HEK293 (cell line): Measurements from ENCODE around the gene CHD2.

ENCODE experiments used
- CTCF ChIA-PET: fragments of 350-600 bp; formaldehyde crosslinking; extraction: SDS; loops from one replicate; lab custom pipeline; 2021; ENCODE audit warnings: antibody characterized with exemption; lab: Yijun Ruan, JAX
- POLR2A ChIA-PET: fragments of 300-600 bp; formaldehyde crosslinking; extraction: SDS; loops from one replicate; lab custom pipeline; 2020; ENCODE audit warnings: antibody characterized with exemption, inconsistent platforms; lab: Yijun Ruan, JAX
- H3K27ac ChIP-seq: fragments of 200-500 bp; sonication (Bioruptor generic); 2 replicates; pipeline ENCODE4 v1.5.1; 2014; ENCODE audit warnings: low read depth, low read length, control low read depth, inconsistent platforms; ENCODE audit errors: extremely low read depth
- H3K36me3 ChIP-seq, 2 experiments: fragments of 200-500 bp in 1 of 2; sonication (Bioruptor generic) in 1 of 2; 1 replicate in 1 of 2; 2 replicates in 1 of 2; pipeline ENCODE4 v1.5.1; 2014 to 2017; ENCODE audit warnings: inconsistent platforms in 2 of 2, low read length in 2 of 2; ENCODE audit not compliant: control insufficient read depth in 2 of 2, insufficient read depth in 1 of 2
- H3K4me1 ChIP-seq: fragments of 200-500 bp; sonication (Bioruptor generic); 2 replicates; pipeline ENCODE4 v1.5.1; 2014; ENCODE audit warnings: mild to moderate bottlenecking, low read length, inconsistent platforms; ENCODE audit not compliant: control insufficient read depth, insufficient read depth
- H3K4me3 ChIP-seq: 2 replicates; pipeline ENCODE4 v1.5.1; 2011; ENCODE audit warnings: low read depth, mild to moderate bottlenecking, control low read depth, low read length, moderate library complexity
- H3K9me3 ChIP-seq: fragments of 200-500 bp; sonication (Bioruptor generic); 2 replicates; pipeline ENCODE4 v1.5.1; 2014; ENCODE audit warnings: low read depth, low read length, inconsistent platforms; ENCODE audit not compliant: control insufficient read depth, insufficient read depth
- GLIS1 ChIP-seq: fragments of 450-650 bp; formaldehyde crosslinking; IDR thresholded peaks from 2 replicates; pipeline ENCODE4 v1.5.1; 2016; ENCODE audit warnings: missing biosample characterization, missing genetic modification characterization
- KLF1 ChIP-seq: fragments of 450-650 bp; formaldehyde crosslinking; IDR thresholded peaks from 2 replicates; pipeline ENCODE4 v1.5.1; 2016; ENCODE audit warnings: missing biosample characterization, missing genetic modification characterization
- KLF17 ChIP-seq: fragments of 450-650 bp; formaldehyde crosslinking; IDR thresholded peaks from 2 replicates; pipeline ENCODE4 v1.5.1; 2016; ENCODE audit warnings: missing biosample characterization, missing genetic modification characterization
- MEIS1 ChIP-seq: sonication (generic); formaldehyde crosslinking; IDR thresholded peaks from 2 replicates; pipeline ENCODE4 v1.8.1; 2022; ENCODE audit warnings: missing genetic modification reagents, mild to moderate bottlenecking, borderline replicate concordance
- MYNN ChIP-seq: fragments of 450-650 bp; formaldehyde crosslinking; IDR thresholded peaks from 2 replicates; pipeline ENCODE4 v1.5.1; 2016; ENCODE audit warnings: missing biosample characterization, missing genetic modification characterization, borderline replicate concordance
- PRDM4 ChIP-seq: fragments of 450-650 bp; formaldehyde crosslinking; IDR thresholded peaks from 2 replicates; pipeline ENCODE4 v1.5.1; 2017; ENCODE audit warnings: missing biosample characterization, missing genetic modification characterization
- PRDM6 ChIP-seq: fragments of 450-650 bp; formaldehyde crosslinking; IDR thresholded peaks from 2 replicates; pipeline ENCODE4 v1.5.1; 2017; ENCODE audit warnings: missing biosample characterization, missing genetic modification characterization
- ZBTB17 ChIP-seq: fragments of 450-650 bp; formaldehyde crosslinking; IDR thresholded peaks from 2 replicates; pipeline ENCODE4 v1.5.1; 2016; ENCODE audit warnings: missing biosample characterization, missing genetic modification characterization
- ZFP41 ChIP-seq: fragments of 450-650 bp; formaldehyde crosslinking; IDR thresholded peaks from 2 replicates; pipeline ENCODE4 v1.5.1; 2016; ENCODE audit warnings: missing biosample characterization, missing genetic modification characterization, borderline replicate concordance
- ZNF214 ChIP-seq: fragments of 450-650 bp; formaldehyde crosslinking; IDR thresholded peaks from 2 replicates; pipeline ENCODE4 v1.5.1; 2017; ENCODE audit warnings: missing biosample characterization, mild to moderate bottlenecking, missing genetic modification characterization, borderline replicate concordance
- ZNF221 ChIP-seq: fragments of 450-650 bp; formaldehyde crosslinking; IDR thresholded peaks from 2 replicates; pipeline ENCODE4 v1.5.1; 2017; ENCODE audit warnings: missing biosample characterization, missing genetic modification characterization, borderline replicate concordance
- ZNF223 ChIP-seq: fragments of 450-650 bp; formaldehyde crosslinking; IDR thresholded peaks from 2 replicates; pipeline ENCODE4 v1.5.1; 2016; ENCODE audit warnings: missing biosample characterization, missing genetic modification characterization
- ZNF266 ChIP-seq: fragments of 450-650 bp; formaldehyde crosslinking; IDR thresholded peaks from 2 replicates; pipeline ENCODE4 v1.5.1; 2016; ENCODE audit warnings: missing biosample characterization, missing genetic modification characterization, low read depth
- ZNF350 ChIP-seq: fragments of 450-650 bp; formaldehyde crosslinking; IDR thresholded peaks from 2 replicates; pipeline ENCODE4 v1.5.0; 2017; ENCODE audit warnings: missing biosample characterization, mild to moderate bottlenecking, missing genetic modification characterization
- ZNF416 ChIP-seq: fragments of 450-650 bp; formaldehyde crosslinking; IDR thresholded peaks from 2 replicates; pipeline ENCODE4 v1.5.1; 2016; ENCODE audit warnings: missing biosample characterization, missing genetic modification characterization
- ZNF529 ChIP-seq: fragments of 450-650 bp; formaldehyde crosslinking; IDR thresholded peaks from 2 replicates; pipeline ENCODE4 v1.5.1; 2017; ENCODE audit warnings: missing genetic modification characterization, missing biosample characterization; ENCODE audit not compliant: insufficient replicate concordance
- ZNF600 ChIP-seq: fragments of 450-650 bp; formaldehyde crosslinking; IDR thresholded peaks from 2 replicates; pipeline ENCODE4 v1.5.1; 2016; ENCODE audit warnings: missing biosample characterization, missing genetic modification characterization
- ZNF629 ChIP-seq: fragments of 450-650 bp; formaldehyde crosslinking; IDR thresholded peaks from 2 replicates; pipeline ENCODE4 v1.5.1; 2017; ENCODE audit warnings: missing biosample characterization, missing genetic modification characterization
- ZNF701 ChIP-seq: fragments of 450-650 bp; formaldehyde crosslinking; IDR thresholded peaks from 2 replicates; pipeline ENCODE4 v1.5.1; 2016; ENCODE audit warnings: missing biosample characterization, missing genetic modification characterization

Gene CHD2

GRCh38 chr15:92937901-92938300, 37.8 kb downstream of the CHD2 start:
- Histone ChIP-seq H3K4me3 (no peak overlapping the region), H3K36me3 (peaks cover 81 to 85% of the 10 kb centered on the region in 2 experiments)
- TF ChIP-seq PRDM6 (tag by site-specific recombination) (peak; percentile 28; the same call in 1 of the 2 replicates), ZFP41 (tag by site-specific recombination) (no peak), GLIS1 (no peak)
- TF ChIP-seq, all 188 proteins: peak for 1
- POLR2A ChIA-PET: no interaction called here
- CTCF ChIA-PET: interaction anchor here (0.8 to 1.6 kb wide), 3 partner anchors 12 to 30 kb away, joined by 3 to 4 read pairs (median 4); no protein-coding TSS in a partner anchor
- H3K27ac ChIP-seq: peak overlapping the region; percentile 37; the same call in 1 of the 2 replicates
- no peaks in the 10 kb centered on the region for H3K9me3 ChIP-seq
- H3K4me1 ChIP-seq: peaks cover 19% of the 10 kb centered on the region

- ChIA-PET CTCF (interaction anchor here (0.7 to 1.4 kb wide), 4 partner anchors 13 to 766 kb away, joined by 3 to 4 read pairs (median 4); no protein-coding TSS in a partner anchor), POLR2A (no interaction called here)
- TF ChIP-seq ZNF214 (tag by site-specific recombination): no peak
- TF ChIP-seq ZNF416: no peak
- no peak for TF ChIP-seq KLF17
- TF ChIP-seq ZNF529 (tag by site-specific recombination): no peak
- no peak for TF ChIP-seq PRDM4
- TF ChIP-seq ZNF266 (tag by site-specific recombination): no peak
- TF ChIP-seq MEIS1 (CRISPR knock-in tag): no peak
- Histone ChIP-seq H3K4me3 (no peak overlapping the region), H3K9me3 (no peaks in the 10 kb centered on the region), H3K4me1 (peaks cover 19% of the 10 kb centered on the region), H3K27ac (no peak overlapping the region), H3K36me3 (peaks cover 81 to 85% of the 10 kb centered on the region in 2 experiments)
These were observed 38.3 kb downstream of the CHD2 start for GRCh38 chr15:92938387-92938786.

GRCh38 chr15:92941668-92942067, 41.5 kb downstream of the CHD2 start:
- Histone ChIP-seq H3K9me3 (no peaks in the 10 kb centered on the region), H3K4me1 (peaks cover 11% of the 10 kb centered on the region), H3K4me3 (no peak overlapping the region), H3K36me3 (peaks cover 88 to 90% of the 10 kb centered on the region in 2 experiments), H3K27ac (no peak overlapping the region)
- POLR2A ChIA-PET: interaction anchor here (0.7 kb wide), 1 partner anchor 438 kb away, joined by 6 read pairs; no protein-coding TSS in a partner anchor
- no peak for TF ChIP-seq ZNF629 (tag by site-specific recombination)
- TF ChIP-seq MYNN (tag by site-specific recombination): no peak
- no peak for TF ChIP-seq ZBTB17
- no peak for TF ChIP-seq ZNF600 (tag by site-specific recombination)
- no peak for TF ChIP-seq KLF1 (tag by site-specific recombination)
- TF ChIP-seq ZNF350 (tag by site-specific recombination): no peak
- TF ChIP-seq ZNF221: no peak
- no peak for TF ChIP-seq ZNF701 (tag by site-specific recombination)
- no peak for TF ChIP-seq ZNF223 (tag by site-specific recombination)
- CTCF ChIA-PET: interaction anchor here (0.6 to 5.3 kb wide), 3 partner anchors 13 to 227 kb away, joined by 3 to 33 read pairs (median 4); no protein-coding TSS in a partner anchor
